Heart left ventricle (tissue), 13 donors: ENCODE measurements around the gene RNF112.

ENCODE experiments used
- CTCF ChIP-seq, 12 donors: fragments of 200-600 bp; sonication (generic) in 4 of 12; IDR thresholded peaks; one replicate each; pipeline versions ENCODE4 v1.5.0 to v1.8.0; 2018 to 2022; ENCODE audit warnings: antibody characterized with exemption in 12 of 12, mild to moderate bottlenecking in 5 of 12
- POLR2A ChIP-seq, 2 donors: fragments of 450-650 bp; IDR thresholded peaks; one replicate each; pipeline ENCODE4 v1.6.1; 2017; ENCODE audit warnings: antibody characterized with exemption in 2 of 2, mild to moderate bottlenecking in 2 of 2, moderate library complexity in 2 of 2
- donor health status: ischemic (EF 13 %, LVEDD 7.1; RV severe dilation, severe dysfunction).
- donor health status: DM: no; HTN: yes; CAD: no.
- donor health status: DM: no; HTN: no; CAD: no.
- donor health status: ischemic (EF 25% LVEDD 6.9; RV normal size, moderate dysfunction).
- donor health status: ischemic (EF 25% LVEDD 5.7; RV mildly dilated, moderate dysfunction).
- donor health status: ischemic (EF 35%, LVEDD 5.7; RV mildly dilated, moderate dysfunction).
- donor health status: nonischemic (EF 11% LVEDD 7.7; RV severe dilation, severe dysfunction).
- donor health status: DM: yes; HTN: yes; CAD: no.
- donor health status: PGD.
- donor health status: ischemic (EF 29% LVEDD 5.4; RV normal size, mild dysfunction).
- donor health status: nonischemic (EF 23%, LVEDD 6.1; RV moderate dilation, normal function).

- TF ChIP-seq CTCF (IDR thresholded peaks at IDR 0.05) (no peak), POLR2A (IDR thresholded peaks at IDR 0.05) (no peak)
Measured at GRCh38 chr17:19464031-19465026, 53.3 kb downstream of the RNF112 start.
